Left ventricle myocardium superior (tissue), 1 donor: ENCODE measurements around the gene LIF. TPM values are rescaled to one million over a fixed set of nuclear protein-coding genes. Genes with fewer than 3 reads are reported as not detected.
"Not testable (repeated sequence)": the region's sequence is repeated elsewhere in the genome, so short reads cannot be mapped to it uniquely, and the experiment has no call there.

Experiments used
- ATAC-seq: fragments of 200-7000 bp; cut with Tn5 transposase; one replicate; pipeline ENCODE4 v1.9.1; 2020; ENCODE audit warnings: mild to moderate bottlenecking, moderate library complexity
- DNase-seq: peaks from one replicate; pipeline ENCODE4 v3.0.0-alpha.2; 2020
- intact Hi-C: fragments of 100-400 bp; cut with micrococcal nuclease; formaldehyde crosslinking; loops from one replicate; pipeline ENCODE4 v1.11.0; 2022
- total RNA-seq: library from RNA; stranded (reverse); fragmentation: NEBNext Ultra II Directional; extraction: Animal tissue kit (Norgen Biotek cat#: 25700); gene quantifications from one replicate; pipeline ENCODE4 v1.2.1, GENCODE V29; 2021
- donor health status: DM: no; HTN: yes; CAD: no; lungs with severe emphysema.

Gene LIF
- total RNA-seq, 1 donor from 2014 or later = 0.64 TPM

GRCh38 chr22:30234786-30235470 is 11.6 kb downstream of the LIF start:
- DNase-seq = no peak
- intact Hi-C loops = no loop called here
- ATAC-seq = no peak

DNA sequence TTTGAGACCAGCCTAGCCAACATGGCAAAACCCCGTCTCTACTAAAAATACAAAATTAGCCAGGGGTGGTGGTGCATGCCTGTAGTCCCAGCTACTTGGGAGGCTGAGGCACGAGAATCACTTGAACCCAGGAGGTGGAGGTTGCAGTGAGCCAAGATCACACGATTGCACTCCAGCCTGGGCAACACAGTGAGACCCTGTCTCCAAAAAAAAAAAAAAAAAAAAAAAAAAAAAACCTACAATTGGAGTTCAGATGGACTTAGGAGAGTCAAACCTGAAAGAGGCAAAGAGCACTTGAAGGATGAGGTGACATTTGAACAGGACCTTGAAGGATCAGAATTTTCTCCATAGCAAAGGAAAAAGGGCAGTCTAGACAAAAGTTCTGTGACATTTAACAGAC is 12.2 kb downstream of the LIF start:
- ATAC-seq, DNase-seq, intact Hi-C loops: not testable (repeated sequence)

DNA sequence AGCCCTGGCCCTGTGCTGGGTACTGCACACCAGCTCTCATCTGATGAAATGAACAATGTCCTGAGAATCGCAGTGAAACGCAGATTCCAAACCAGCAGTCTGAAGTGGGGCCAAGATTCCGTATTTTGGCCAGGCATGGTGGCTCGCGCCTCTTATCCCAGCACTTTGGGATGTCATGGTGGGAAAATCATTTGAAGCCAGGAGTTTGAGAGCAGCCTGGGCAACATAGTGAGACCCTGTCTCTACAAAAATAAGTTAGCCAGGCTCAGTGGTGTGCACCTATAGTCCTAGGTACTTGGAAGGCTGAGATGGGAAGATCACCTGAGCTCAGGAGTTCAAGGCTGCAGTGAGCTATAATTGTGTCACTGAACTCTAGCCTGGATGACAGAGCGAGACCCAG is 13.0 kb downstream of the LIF start:
- DNase-seq (no peak), ATAC-seq (no peak)
- intact Hi-C loops = no loop called here

- no peak for DNase-seq
- ATAC-seq = no peak
- intact Hi-C loops = no loop called here
These were observed 13.8 kb downstream of the LIF start for GRCh38 chr22:30232716-30233218.

- intact Hi-C loops = no loop called here
- no peak for DNase-seq
- no peak for ATAC-seq
These were observed 15.6 kb downstream of the LIF start for GRCh38 chr22:30230787-30231461.

DNA sequence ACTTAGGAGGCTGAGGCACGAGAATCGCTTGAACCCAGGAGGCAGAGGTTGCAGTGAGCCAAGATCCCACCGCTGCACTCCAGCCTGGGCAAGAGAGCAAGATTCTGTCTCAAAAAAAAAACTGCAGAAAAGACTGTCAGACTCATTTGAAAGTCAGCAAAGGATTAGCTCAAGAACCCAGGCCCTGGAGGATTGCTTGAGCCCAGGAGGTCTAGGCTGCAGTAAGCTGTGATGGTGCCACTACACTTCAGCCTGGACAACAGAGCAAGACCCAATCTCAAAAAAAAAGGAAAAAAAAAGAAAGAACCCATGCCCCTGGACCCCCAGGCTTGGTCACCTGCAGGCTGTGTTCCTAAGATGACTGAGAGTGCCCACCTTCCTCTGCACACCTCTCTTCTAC is 16.2 kb downstream of the LIF start:
- no peak for DNase-seq
- no peak for ATAC-seq
- intact Hi-C loops = no loop called here

DNA sequence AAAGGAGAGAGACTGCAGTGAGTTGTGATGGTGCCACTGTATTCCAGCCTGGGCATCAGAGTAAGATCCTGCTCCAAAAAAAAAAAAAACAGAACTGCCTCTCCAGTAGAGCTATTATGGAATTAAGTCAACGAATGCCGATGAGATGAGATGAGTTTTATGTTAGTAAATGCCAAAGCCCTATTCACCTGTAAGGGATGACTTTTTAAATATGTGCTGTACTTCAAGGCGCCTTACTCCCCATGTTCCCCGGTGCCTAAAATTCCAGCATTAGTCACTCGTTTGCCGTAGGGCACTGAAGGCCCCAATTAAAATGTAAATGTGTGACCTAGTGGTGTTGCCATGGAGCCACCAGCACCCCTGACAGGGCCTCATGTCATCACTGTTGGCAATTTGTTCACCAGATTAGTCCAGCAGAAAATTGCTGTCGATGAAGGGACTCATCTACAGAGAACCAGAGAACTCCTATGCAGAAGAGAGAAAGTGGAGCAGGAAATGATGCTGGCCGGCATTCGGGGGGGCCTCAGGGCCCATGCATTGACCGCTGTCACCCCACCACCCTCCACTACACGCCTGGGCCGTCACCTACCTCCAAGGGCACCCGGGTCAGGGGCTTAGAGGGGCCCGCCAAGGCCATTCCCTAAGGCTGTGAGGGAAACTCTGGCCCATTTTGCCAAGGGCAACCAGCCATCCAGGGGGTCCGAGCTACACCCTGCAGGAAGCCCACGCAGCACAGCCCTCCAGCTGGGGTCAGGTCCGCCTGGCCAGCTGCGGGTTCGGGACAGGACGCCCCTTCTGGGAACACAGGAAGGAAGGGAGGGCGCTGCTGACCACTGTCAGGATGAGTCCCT is 17.8 kb downstream of the LIF start:
- intact Hi-C loops = no loop called here
- ATAC-seq = no peak
- DNase-seq = no peak

DNA sequence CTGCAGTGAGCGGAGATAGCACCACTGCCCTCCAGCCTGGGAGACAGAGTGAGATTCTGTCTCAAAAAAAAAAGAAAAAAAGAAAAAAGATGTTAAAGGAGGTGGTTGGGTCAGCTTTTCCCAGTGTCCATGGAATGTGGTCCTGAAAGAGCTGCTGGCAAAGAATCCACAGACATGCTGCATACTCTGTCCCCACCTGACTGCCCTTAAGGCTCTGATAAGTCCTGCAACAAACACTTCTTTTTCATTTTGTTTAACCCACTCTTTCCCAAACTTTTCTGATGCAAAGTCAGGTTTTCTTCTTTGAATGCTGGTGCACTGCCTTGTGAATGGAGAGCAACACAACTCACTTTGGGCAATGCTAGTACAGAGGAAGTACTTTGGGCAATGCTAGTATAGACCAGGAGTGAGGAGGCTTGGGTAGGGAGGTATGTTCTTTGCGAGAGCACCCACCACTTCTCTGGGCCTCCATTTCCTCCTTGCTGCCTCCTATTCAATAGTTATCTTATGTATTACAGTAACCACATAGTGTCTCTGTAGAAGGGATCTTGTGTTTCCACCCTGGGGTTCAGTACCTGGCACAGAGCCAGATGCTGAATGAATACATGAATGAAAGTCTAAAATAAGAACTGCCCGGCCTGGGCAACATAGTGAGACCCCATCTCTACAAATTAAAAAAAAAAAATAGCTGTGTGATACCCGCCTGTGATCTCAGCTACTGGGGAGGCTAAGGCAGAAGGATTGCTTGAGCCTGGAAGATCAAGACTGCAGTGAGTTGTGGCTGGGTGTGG is 18.9 kb downstream of the LIF start:
- intact Hi-C loops = no loop called here
- ATAC-seq = no peak
- no peak for DNase-seq

DNA sequence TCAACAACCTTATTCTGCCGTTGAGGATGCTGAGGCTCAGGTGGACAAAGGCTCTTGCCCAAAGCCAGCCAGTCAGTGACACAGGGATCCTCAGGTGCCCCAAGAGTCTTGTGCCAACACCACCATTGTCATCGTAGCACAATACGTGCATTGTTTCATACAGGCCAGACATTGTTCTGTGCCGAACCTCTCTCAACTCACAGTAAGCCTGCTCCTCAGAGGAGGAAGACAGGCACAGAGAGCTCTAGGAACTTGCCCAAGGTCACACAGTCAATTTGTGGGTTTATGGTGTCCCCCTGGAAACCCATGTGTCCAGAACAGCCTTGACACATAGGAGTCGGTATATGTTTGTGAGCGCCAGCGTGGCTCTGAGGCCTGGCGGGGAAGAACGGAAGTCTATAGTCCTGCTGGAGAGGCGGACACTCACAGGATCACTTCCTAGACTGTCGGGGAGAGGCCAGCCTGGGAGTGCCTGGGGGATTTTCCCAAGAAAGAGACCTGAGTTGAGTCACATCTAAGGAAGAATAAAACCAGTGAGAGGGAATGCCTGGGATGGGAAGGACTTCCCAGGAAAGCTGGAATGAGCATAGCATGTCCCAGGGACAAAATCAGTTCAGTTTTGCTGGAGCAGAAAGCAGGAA is 20.2 kb downstream of the LIF start:
- no peak for ATAC-seq
- no peak for DNase-seq
- intact Hi-C loops = no loop called here

GRCh38 chr22:30225220-30225927 is 21.2 kb downstream of the LIF start:
- DNase-seq (no peak), ATAC-seq (no peak)
- intact Hi-C loops = no loop called here

GRCh38 chr22:30224161-30224857 is 22.2 kb downstream of the LIF start:
- ATAC-seq = no peak
- no peak for DNase-seq
- intact Hi-C loops = no loop called here

- ATAC-seq (no peak), DNase-seq (no peak)
- intact Hi-C loops = no loop called here
These were observed 23.3 kb downstream of the LIF start for GRCh38 chr22:30223303-30223702.

- intact Hi-C loops = no loop called here
- ATAC-seq (no peak), DNase-seq (no peak)
These were observed 24.2 kb downstream of the LIF start for GRCh38 chr22:30222321-30222720.

- ATAC-seq (no peak), DNase-seq (no peak)
- intact Hi-C loops = no loop called here
These were observed 25.2 kb downstream of the LIF start for GRCh38 chr22:30221121-30221992.

GRCh38 chr22:30220338-30221012 is 26.1 kb downstream of the LIF start:
- intact Hi-C loops = no loop called here
- ATAC-seq = no peak
- no peak for DNase-seq

DNA sequence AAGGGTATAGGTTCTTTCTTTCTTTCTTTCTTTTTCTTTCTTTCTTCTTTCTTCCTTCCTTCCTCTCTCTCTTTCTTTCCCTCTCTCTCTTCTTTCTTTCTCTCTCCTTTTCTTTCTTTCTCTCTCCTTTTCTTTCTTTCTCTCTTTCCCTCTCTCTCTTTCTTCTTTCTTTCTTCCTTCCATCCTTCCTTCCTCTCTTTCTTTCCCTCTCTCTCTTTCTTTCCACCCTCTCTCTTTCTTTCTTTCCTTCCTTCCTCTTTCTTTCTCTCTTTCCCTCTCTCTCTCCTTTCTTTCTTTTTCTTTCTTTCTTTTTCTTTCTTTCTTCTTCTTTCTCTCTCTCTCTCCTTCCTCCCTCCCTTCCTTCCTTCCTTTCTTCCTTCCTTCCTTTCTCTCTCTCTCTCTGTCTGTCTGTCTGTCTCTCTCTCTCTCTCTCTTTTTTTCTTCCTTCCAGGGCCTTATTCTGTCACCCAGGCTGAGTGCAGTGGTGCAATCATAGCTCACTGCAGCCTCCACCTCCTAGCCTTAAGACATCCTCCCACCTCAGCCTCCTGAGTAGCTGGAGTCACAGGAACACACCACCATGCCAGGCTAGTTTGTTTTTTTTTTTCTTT is 26.8 kb downstream of the LIF start:
- ATAC-seq (no peak), DNase-seq (no peak)
- intact Hi-C loops = no loop called here
